SU-DHL-6 (cell line): Measurements from ENCODE around the gene TBC1D16.

Experiments
- H2AFZ ChIP-seq: fragments of 200-600 bp; sonication (generic); 2 replicates; pipeline ENCODE4 v1.6.1; 2014; ENCODE audit warnings: low read depth, mild to moderate bottlenecking, moderate library complexity, mixed read lengths, antibody characterized with exemption, low read length; ENCODE audit not compliant: severe bottlenecking
- H3F3A ChIP-seq: fragments of 200-600 bp; shearing (Covaris generic); 2 replicates; pipeline ENCODE4 v1.6.0; 2016; ENCODE audit warnings: antibody characterized with exemption, mild to moderate bottlenecking; ENCODE audit not compliant: insufficient read depth
- H3K27ac ChIP-seq: fragments of 200-600 bp; sonication (generic); 2 replicates; pipeline ENCODE4 v1.5.1; 2016; ENCODE audit warnings: low read depth, mild to moderate bottlenecking, low read length, moderate library complexity, mixed read lengths
- H3K27me3 ChIP-seq: fragments of 200-600 bp; sonication (generic), shearing (Covaris generic); 2 replicates; pipeline ENCODE4 v1.6.0; 2014; ENCODE audit warnings: mild to moderate bottlenecking, low read length
- H3K36me3 ChIP-seq: fragments of 200-600 bp; sonication (generic); 2 replicates; pipeline ENCODE4 v1.6.1; 2014; ENCODE audit warnings: mild to moderate bottlenecking, low read length, mixed read lengths
- H3K4me2 ChIP-seq: fragments of 300-600, 200-600 bp; shearing (Covaris generic), sonication (generic); 2 replicates; pipeline ENCODE4 v1.6.0; 2014; ENCODE audit warnings: low read length, low read depth, mild to moderate bottlenecking; ENCODE audit not compliant: poor library complexity, severe bottlenecking
- H3K4me3 ChIP-seq: fragments of 200-600 bp; sonication (generic); 2 replicates; pipeline ENCODE4 v1.5.1; 2014; ENCODE audit warnings: antibody characterized with exemption, low read length, mild to moderate bottlenecking, mixed read lengths; ENCODE audit not compliant: insufficient read depth, poor library complexity, severe bottlenecking
- H3K79me2 ChIP-seq: fragments of 200-600 bp; sonication (generic); 2 replicates; pipeline ENCODE4 v1.6.1; 2014; ENCODE audit warnings: mild to moderate bottlenecking, low read length, moderate library complexity; ENCODE audit not compliant: insufficient read depth
- H3K9ac ChIP-seq: fragments of 200-600 bp; sonication (generic); 2 replicates; pipeline ENCODE4 v1.7.0; 2014; ENCODE audit warnings: mild to moderate bottlenecking, low read length
- H3K9me2 ChIP-seq: fragments of 200-600 bp; sonication (generic); replicated peaks from 2 replicates; pipeline ENCODE4 v1.6.1; 2014; ENCODE audit warnings: low read length; ENCODE audit not compliant: insufficient read depth
- H3K9me3 ChIP-seq: fragments of 200-600 bp; sonication (generic); 2 replicates; pipeline ENCODE4 v1.6.1; 2014; ENCODE audit warnings: low read length, mixed read lengths; ENCODE audit not compliant: insufficient read depth
- H4K20me1 ChIP-seq: fragments of 200-600 bp; sonication (generic); 2 replicates; pipeline ENCODE4 v1.6.1; 2014; ENCODE audit warnings: low read depth, mild to moderate bottlenecking, antibody characterized with exemption, low read length, moderate library complexity, mixed read lengths
- CTCF ChIP-seq: fragments of 200-600 bp; sonication (generic); IDR thresholded peaks from one replicate; pipeline ENCODE4 v1.5.1; 2017; ENCODE audit warnings: antibody characterized with exemption, mild to moderate bottlenecking, low read length, moderate library complexity; ENCODE audit not compliant: insufficient read depth, poor library complexity, severe bottlenecking
- EZH2phosphoT487 ChIP-seq: fragments of 200-600 bp; sonication (generic), shearing (Covaris generic); conservative IDR thresholded peaks from 2 replicates; pipeline ENCODE4 v1.6.1; 2018; ENCODE audit warnings: mild to moderate bottlenecking, antibody characterized with exemption, low read length, moderate library complexity, mixed read lengths

TBC1D16 gene

GRCh38 chr17:80035687-80035936, at the start of gene TBC1D16:
TBC1D16 (minus strand) TSS chr17:80035872; CDS start chr17:80013547, 22,325 bp downstream.
- peak within 1 kb of the TSS; percentile 36 for H3K4me3 ChIP-seq
- H3K4me2 ChIP-seq: peak within 1 kb of the TSS; percentile 45
- H3K27ac ChIP-seq: no peak within 1 kb of the TSS
- no peaks in the 10 kb centered on the region for H3K79me2 ChIP-seq
- no peaks in the 10 kb centered on the region for H3K36me3 ChIP-seq
- H3K9me2 ChIP-seq: no peaks in the 10 kb centered on the region
- no peaks in the 10 kb centered on the region; the same call in 1 of the 2 replicates for H3F3A ChIP-seq
- H2AFZ ChIP-seq: peak within 1 kb of the TSS; percentile 18
- H3K27me3 ChIP-seq: peaks cover 4% of the 10 kb centered on the region; the same call in 1 of the 2 replicates
- H4K20me1 ChIP-seq: no peaks in the 10 kb centered on the region
- H3K9ac ChIP-seq: peak within 1 kb of the TSS; percentile 34; the same call in 1 of the 2 replicates
- no peak for TF ChIP-seq CTCF
- no peak for TF ChIP-seq EZH2phosphoT487
- no peaks in the 10 kb centered on the region for H3K9me3 ChIP-seq

GRCh38 chr17:80084773-80085172, 49.1 kb upstream of the TBC1D16 start:
- H3K36me3 ChIP-seq: no peaks in the 10 kb centered on the region
- no peaks in the 10 kb centered on the region for H3K79me2 ChIP-seq
- H3K9ac ChIP-seq: no peak overlapping the region
- H3F3A ChIP-seq: no peaks in the 10 kb centered on the region
- no peak overlapping the region for H2AFZ ChIP-seq
- no peaks in the 10 kb centered on the region for H3K27me3 ChIP-seq
- H4K20me1 ChIP-seq: no peaks in the 10 kb centered on the region
- H3K4me3 ChIP-seq: no peak overlapping the region
- H3K9me3 ChIP-seq: no peaks in the 10 kb centered on the region
- TF ChIP-seq CTCF (no peak), EZH2phosphoT487 (no peak)
- H3K4me2 ChIP-seq: no peak overlapping the region
- H3K27ac ChIP-seq: no peak overlapping the region
- no peaks in the 10 kb centered on the region for H3K9me2 ChIP-seq

- Histone ChIP-seq H3F3A (no peaks in the 10 kb centered on the region), H3K9me3 (no peaks in the 10 kb centered on the region), H3K36me3 (no peaks in the 10 kb centered on the region), H3K4me2 (no peak overlapping the region), H2AFZ (no peak overlapping the region), H3K79me2 (no peaks in the 10 kb centered on the region), H3K9me2 (no peaks in the 10 kb centered on the region), H4K20me1 (no peaks in the 10 kb centered on the region), H3K4me3 (no peak overlapping the region), H3K27ac (no peak overlapping the region), H3K27me3 (no peaks in the 10 kb centered on the region), H3K9ac (no peak overlapping the region)
- TF ChIP-seq CTCF (no peak), EZH2phosphoT487 (no peak)
These were observed 47.5 kb upstream of the TBC1D16 start for GRCh38 chr17:80083136-80083661.
